ENCODE data around the gene LRRC38. TPM values are rescaled to one million over a fixed set of nuclear protein-coding genes. Genes with fewer than 3 reads are reported as not detected.
"Not testable (repeated sequence)": the region's sequence is repeated elsewhere in the genome, so short reads cannot be mapped to it uniquely, and the experiment has no call there.

LRRC38 gene
- not detected for polyA plus RNA-seq (ENCODE audit: insufficient read length)
- long read RNA-seq, donor 1, result 0 reads
- long read RNA-seq, donor 2, result 0 reads
- long read RNA-seq, donor 3, result 0 reads
- long read RNA-seq, donor 4, result 0 reads
- long read RNA-seq, donor 5, result 0 reads
- long read RNA-seq, donor 6, result 0 reads
- long read RNA-seq, donor 7, result 0 reads
- long read RNA-seq, donor 8, result 0 reads

DNA sequence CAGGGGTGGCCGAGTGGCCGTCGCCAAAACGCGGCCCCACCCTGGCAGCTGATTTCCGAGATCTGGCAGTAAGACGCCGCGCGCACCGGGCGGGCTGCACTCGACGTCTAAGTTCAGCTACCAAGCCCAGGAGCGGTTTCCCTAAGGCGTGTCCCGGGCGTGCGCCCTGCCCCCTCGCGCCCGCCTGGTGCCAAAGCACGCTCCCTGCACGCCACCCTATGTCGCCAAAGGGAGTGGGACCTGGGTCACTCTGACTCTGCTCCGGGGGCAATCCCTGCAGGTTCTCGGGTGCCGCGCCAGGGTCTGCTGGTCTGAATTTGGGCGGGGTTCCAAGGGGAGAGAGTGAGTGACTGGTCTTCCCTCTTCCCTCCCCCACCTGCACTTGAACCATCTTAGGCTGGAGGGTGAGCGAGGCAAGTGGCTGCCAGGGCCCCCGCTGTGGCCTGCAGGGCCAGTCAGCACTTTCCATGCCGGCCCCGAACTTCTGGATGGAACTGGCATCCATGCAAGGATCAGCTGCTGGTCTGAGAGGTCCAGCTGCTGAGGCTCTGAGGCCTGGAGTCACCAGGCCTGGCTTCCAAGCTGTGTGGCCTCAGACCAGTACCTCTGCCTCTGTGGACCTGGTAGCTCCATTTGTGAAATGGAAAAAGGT lies at the start of gene LRRC38:
LRRC38 (minus strand) TSS at position 109 of the 652 bp plus-strand sequence. CDS start 410 bp downstream, outside the sequence.
- no peak for DNase-seq

GRCh38 chr1:13562981-13563380 lies 49.2 kb upstream of the LRRC38 start:
- DNase-seq, result not testable (repeated sequence)

DNA sequence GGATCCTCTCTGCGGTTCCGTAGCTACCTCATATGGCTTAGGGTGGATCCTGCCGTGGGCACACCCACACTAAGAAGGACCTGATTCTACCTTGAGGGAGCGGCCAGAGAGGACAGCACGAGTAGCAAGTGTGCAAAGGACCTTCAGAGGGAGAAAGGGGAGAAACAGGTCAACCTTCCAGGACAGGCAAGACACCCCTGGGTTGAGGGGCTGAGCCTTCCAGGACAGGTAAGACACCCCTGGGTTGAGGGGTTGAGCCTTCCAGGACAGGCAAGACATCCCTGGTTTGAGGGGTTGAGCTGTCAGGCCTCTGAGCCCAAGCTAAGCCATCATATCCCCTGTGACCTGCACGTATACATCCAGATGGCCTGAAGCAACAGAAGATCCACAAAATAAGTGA lies 46.7 kb upstream of the LRRC38 start:
- no peak for DNase-seq

DNA sequence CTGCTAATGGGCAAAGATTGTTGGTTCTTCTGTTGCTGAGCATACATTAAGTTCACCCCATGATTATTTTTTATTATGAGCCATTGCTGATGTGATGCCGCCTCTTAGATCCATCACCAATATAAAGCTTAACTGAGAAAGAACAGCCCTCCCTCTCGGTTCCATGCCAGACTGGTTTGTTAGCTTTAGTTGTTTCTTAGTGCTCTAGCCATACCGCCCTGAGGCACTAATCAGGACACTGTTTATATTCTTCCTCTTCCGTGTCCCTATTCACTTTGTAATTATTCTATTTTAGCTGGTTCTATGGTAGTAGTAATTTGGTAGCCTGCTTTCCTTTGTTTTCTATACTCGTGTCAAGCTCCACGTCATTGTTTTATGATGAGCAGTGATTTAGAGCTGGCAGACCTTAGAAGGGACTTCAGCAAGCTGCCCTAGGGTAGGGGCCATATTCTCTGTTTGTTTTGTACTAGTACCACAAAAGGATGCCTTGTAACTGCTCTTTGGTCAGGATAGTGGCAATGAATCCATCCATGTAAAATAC lies 42.5 kb upstream of the LRRC38 start:
- DNase-seq, result no peak

GRCh38 chr1:13554798-13555197 lies 41.0 kb upstream of the LRRC38 start:
- no peak for DNase-seq

GRCh38 chr1:13550663-13551062 lies 36.9 kb upstream of the LRRC38 start:
- no peak for DNase-seq

DNA sequence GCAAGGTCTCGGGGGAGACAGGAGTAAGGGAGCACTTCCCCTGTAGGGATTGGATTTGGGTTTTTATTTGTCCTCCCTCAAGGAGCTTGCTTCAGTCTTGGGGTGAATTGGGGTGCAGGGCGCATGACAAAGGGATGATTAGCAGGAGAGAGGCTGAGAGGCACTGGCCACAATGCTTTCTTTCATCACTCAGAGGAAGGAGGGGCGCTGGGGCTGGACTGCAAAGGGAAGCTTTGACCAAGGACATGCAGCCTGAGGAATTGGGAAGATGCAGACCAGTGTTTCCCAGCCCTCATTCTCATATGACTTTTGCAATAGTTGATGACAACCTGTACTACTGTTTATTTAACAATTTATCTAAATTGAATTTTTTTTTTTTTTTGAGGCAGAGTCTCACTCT lies 35.7 kb upstream of the LRRC38 start:
- no peak for DNase-seq

- DNase-seq, result no peak
Measured at GRCh38 chr1:13549021-13549420, 35.2 kb upstream of the LRRC38 start.

DNA sequence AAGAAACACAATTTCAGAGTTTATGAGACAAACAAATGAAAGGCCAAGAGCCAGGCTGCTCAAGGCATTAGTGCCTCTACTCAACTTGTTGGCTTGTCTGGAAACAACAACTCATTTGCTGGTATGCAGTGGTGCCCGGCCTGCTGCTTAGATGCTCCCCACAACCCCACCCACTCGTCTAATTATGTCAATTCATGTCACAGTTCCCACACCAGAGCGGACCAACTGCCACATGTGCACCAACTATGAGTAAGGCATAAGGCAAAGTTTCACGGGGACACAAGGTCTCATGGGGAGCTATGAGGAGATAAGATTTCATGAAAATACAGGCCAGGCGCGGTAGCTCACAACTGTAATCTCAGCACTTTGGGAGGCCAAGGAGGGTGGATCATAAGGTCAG lies 34.5 kb upstream of the LRRC38 start:
- no peak for DNase-seq

DNA sequence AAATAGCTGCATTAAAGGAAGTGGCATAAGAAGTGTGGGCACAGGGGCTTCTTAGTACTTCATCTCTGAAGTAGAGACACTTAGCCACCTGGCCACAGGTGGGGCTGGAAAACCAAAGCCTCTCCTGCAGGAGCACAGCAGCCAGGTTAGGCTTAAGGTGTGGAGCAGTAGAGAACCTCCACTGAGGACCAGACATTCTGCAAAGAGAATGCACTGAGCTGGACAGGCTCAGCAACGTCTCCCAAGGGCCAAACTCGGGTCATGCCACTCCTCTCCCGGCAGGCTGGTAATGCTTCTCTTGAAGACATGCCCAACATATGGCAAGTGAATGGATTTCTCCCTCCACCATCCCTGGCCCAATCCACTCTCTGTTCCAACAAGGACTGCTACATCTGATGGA lies 33.0 kb upstream of the LRRC38 start:
- no peak for DNase-seq

GRCh38 chr1:13544221-13544556 lies 30.4 kb upstream of the LRRC38 start:
- no peak for DNase-seq

DNA sequence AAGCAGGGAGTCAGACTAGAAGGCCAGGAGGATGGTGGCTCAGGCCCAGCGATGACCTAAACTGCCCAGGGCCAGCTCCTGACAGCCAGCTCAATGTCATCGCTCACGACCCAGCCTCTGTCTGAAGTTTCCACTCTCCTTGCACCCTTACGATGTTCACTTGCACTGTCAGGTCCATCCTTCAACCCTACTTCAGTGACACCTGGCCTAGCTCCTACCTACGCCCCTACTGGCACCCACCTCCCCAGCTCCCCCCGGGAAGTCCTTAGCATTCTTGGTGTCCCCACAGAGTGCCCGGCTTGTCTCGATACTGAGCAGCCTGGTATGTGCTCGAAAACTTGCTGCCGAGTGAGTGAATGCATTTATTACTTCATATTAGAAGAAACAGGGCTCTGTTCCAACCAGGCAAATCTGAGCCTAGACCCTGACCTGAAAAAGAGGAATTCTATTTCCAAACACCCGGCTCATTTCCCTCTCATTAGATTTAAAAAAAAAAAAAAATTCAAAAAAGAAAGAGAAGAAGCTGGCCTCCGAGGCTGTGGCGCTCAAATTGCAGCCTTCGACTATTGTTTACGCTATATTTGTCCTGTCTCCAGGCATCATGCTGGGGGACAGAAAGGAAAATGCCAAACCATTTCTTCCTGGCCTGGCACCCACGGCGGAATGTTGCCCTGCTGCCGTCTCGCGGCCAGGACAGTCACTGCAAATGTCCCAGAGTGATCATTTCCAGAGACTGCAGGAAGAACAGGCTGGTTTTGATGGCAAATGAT lies 29.8 kb upstream of the LRRC38 start:
- DNase-seq, result peak; percentile 66

DNA sequence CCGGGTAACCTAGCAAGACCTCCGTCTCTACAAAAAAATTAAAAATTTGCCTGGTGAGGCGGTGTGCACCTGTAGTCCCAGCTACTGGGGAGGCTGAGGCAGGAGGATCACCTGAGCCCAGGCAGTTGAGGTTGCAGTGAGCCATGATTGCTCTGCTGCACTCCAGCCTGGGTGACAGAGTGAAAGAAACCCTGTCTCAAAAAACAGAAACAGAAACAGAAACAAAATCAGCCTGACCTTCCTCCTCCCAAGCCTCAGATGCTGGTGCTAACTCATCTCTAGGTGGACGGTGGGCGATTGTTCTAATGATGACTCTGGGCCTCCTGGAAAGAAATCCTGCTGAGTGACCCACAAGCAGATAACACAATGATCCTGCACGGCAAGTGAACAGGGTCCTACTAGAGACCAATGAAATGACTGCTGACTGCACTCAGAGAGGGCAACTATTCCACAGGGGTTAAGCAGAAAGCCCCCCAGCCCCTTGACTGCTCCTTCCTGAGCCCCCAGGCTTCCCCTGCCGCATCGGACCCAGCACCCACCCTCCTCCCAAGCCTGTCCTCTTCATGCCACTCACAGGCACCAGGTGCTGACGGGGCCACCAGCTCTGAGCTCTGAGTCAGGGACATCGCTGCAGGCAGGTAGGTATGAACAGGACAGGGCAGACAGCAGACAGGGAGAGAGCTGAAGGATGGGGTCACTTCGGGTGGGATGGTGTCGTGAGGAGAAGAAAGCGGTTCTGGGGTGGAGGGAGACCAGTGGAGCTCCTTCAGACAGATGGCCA lies 27.8 kb upstream of the LRRC38 start:
- no peak for DNase-seq

DNA sequence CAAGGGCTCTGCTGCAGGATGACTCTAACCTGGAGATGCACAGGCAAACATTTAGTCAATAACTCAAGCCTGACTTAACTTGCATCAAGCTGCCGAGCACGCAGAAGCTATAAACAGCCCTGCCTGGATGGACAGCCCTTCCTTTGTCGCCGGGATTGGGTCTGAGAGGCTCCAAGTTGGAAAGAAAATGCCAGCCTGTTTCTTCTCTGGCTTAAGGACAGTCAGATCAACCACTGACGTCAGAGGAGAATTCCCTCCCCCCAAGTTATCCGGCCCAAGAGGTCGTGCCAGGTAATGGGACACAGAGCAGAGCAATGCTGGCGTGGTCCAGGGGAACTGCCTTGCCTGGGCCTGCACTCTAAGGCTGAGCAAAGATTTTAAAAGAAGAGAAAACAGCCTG lies 27.1 kb upstream of the LRRC38 start:
- DNase-seq, result peak; percentile 38

DNA sequence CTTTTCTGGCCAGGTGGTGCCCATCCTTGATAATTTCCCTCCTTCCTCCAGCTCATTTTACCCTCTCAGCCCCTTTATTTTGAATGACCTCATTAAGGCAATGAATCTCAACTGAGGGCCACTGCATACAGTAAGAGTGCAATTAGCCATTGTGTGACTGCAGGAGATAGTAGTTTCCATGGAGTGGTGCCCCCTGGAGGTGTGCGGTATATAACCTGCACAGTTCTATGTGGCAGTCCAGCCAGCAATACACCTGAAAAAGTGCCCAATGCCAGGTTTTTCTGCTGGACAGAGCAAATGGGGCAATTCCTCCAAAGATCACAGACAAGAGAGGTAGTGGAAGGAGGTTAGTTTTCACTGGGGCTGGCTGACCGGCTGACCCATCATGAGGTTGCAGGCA lies 25.9 kb upstream of the LRRC38 start:
- no peak for DNase-seq

GRCh38 chr1:13538832-13539231 lies 25.0 kb upstream of the LRRC38 start:
- DNase-seq, result no peak

DNA sequence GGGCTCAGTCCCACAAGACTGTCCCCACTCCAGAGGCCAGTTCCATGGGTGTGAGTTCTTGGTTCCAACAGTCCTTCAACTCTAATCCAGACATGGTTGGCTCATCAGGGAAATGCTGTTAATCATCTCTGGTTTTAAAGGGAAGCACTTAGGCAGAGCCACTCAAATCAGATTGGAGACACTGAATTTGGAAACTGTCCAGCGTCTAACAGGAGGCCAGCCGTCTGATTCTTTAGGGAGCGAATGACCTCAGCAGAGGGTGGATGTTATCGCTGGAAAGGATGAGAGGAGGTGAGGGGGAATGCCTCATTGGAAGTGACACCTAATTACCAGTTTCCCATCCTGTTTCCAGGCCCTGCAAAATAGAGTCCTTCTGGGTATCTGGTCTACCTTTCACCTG lies 22.8 kb upstream of the LRRC38 start:
- DNase-seq, result no peak

- no peak for DNase-seq
Measured at GRCh38 chr1:13535227-13535626, 21.4 kb upstream of the LRRC38 start.

DNA sequence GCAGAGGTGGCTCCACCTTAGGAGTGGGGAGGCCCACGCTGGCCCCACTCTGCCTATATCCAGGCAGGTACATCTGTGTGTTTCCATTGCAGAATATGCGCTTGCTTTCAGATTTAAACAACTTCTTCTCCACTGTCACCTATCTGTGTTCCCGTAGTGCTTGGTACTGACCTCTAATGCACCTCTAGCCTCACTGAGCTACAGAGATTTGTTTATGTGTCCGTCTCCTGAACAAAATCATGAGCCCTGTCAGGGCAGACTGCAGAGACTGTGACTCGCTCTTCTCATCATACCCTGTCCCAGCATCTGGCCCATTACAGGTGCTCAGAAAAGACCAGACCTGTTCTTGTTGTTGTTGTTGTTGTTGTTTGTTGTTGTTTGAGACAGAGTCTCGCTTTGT lies 14.5 kb upstream of the LRRC38 start:
- DNase-seq, result no peak

DNA sequence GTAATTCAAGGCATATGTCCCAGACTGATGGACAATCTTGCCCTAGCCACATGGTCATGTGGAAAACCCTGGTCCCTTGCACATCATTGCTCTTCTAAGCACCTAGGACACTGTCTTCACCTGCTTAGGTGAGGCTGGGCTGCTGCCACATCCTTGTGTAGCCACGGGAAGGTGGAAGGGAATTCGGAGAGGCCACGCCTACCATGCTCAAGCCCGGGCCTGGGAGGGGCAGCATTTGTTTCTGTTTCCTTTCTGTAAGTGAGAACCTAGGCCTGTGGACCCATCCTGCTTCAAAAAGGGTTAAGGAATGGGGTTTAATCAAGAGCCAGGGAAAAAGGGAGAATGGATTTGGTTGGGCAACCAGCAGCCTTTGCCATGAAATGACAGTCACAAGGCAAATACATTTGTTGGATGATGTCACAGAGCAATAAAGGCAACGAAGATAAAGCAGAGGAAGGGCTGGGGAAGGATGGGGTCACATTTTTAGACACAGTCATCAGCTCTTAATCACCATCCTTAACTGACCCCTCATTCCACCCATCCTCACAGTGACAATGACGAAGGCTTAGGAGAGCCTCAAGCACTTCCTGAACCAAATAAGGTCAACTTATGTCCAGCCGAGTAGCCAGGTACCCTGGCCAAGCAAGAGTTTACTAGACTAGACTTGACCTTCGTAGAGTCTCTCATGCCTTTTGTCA lies 10.1 kb upstream of the LRRC38 start:
- no peak for DNase-seq

DNA sequence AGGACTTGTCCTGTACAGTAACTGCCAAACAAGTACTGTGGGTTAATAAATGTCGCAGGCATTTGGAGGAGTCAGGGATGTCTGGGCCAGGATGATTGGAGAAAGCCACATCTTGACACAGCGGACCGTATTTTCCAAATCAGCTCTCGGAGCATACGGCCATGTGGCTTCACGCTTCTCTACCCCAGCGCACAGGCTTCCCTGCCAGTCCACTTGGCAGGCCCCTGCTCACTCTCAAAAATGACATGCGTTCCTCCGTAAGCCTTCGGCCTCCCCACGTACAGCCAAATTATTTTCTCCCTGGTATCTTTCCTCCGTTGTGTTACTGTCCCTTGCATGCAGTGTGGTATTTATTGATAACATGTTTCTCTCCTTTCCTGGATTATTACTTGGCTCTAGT lies 7.2 kb upstream of the LRRC38 start:
- DNase-seq, result no peak

Measured in left kidney (tissue), 8 donors.